Body of pancreas (tissue), 4 donors: ENCODE data around the gene TSHZ2. TPM values are rescaled to one million over a fixed set of nuclear protein-coding genes. Genes with fewer than 3 reads are reported as not detected.

Source experiments
- ATAC-seq: fragments of 150-250 bp; one replicate; pipeline ENCODE4 v1.9.1; 2016
- DNase-seq, 4 donors: peaks; one replicate each; pipeline ENCODE4 v3.0.0-alpha.2; 2019
- H3K27ac ChIP-seq, 4 donors: fragments of 200-600 bp; sonication (generic); 1 replicate in 3 of 4; 2 replicates in 1 of 4; pipeline versions ENCODE4 v1.5.1 to v1.6.1; 2016 to 2019; ENCODE audit warnings: mild to moderate bottlenecking in 1 of 4, mixed read lengths in 1 of 4, moderate library complexity in 1 of 4
- H3K27me3 ChIP-seq, 2 donors: fragments of 200-600 bp; sonication (generic); one replicate each; pipeline ENCODE4 v1.6.0; 2016; ENCODE audit warnings: mild to moderate bottlenecking in 1 of 2
- H3K36me3 ChIP-seq, 2 donors: fragments of 200-600 bp; sonication (generic); replicated peaks in 1 of 2; 2 replicates each; pipeline ENCODE4 v1.5.1; 2016; ENCODE audit warnings: low read depth in 2 of 2; ENCODE audit not compliant: insufficient read depth in 1 of 2
- H3K4me1 ChIP-seq: fragments of 200-600 bp; sonication (generic); one replicate; pipeline ENCODE4 v1.6.0; 2016
- H3K4me3 ChIP-seq, 2 donors: fragments of 200-600 bp; sonication (generic); 1 replicate in 1 of 2; 2 replicates in 1 of 2; pipeline ENCODE4 v1.5.1; 2016 to 2019
- H3K9me3 ChIP-seq, 3 donors: fragments of 200-600 bp; sonication (generic); 1 replicate in 2 of 3; 2 replicates in 1 of 3; pipeline ENCODE4 v1.5.1; 2016
- CTCF ChIP-seq, 7 experiments: fragments of 450-650 bp in 4 of 7; fragments of 200-600 bp in 3 of 7; sonication (generic) in 3 of 7; IDR thresholded peaks; one replicate each; pipeline ENCODE4 v1.5.1; 2016 to 2019; ENCODE audit warnings: antibody characterized with exemption in 7 of 7
- POLR2A ChIP-seq, 3 donors: fragments of 450-650 bp; IDR thresholded peaks; one replicate each; pipeline ENCODE4 v1.6.1; 2016; ENCODE audit warnings: antibody characterized with exemption in 3 of 3, mild to moderate bottlenecking in 2 of 3
- WGBS, 2 donors: methylation state at CpG; one replicate each; pipeline ENCODE4 v1.1.5; 2017; 5-methylcytosine and 5-hydroxymethylcytosine counted together
- intact Hi-C: fragments of 100-400 bp; cut with DNase I; formaldehyde crosslinking; loops from one replicate; pipeline ENCODE4 v1.15.1; 2023
- total RNA-seq, 2 donors: library from RNA; depleted of rRNA; stranded (reverse); fragments of >200 nt; gene quantifications; one replicate each; pipeline ENCODE4 v1.1.0, GENCODE V29; 2016

TSHZ2 gene
- total RNA-seq, 2 donors from 2014 or later = 6.0 to 9.6 TPM

- 59 to 68% methylated on average over 6 of the region's 6 CpGs for WGBS, 2 donors
- Histone ChIP-seq H3K27me3 (no peaks in the 10 kb centered on the region), H3K27ac (no peak overlapping the region), H3K9me3 (no peaks in the 10 kb centered on the region), H3K4me3 (no peak overlapping the region), H3K4me1 (no peaks in the 10 kb centered on the region), H3K36me3 (no peaks in the 10 kb centered on the region)
- intact Hi-C loops = no loop called here
- DNase-seq = no peak
- TF ChIP-seq POLR2A (IDR thresholded peaks at IDR 0.05) = no peak
- no peak for TF ChIP-seq CTCF (IDR thresholded peaks at IDR 0.05)
- ATAC-seq = no peak
These were observed 120.7 kb downstream of the TSHZ2 start for GRCh38 chr20:53092772-53093300.

DNA sequence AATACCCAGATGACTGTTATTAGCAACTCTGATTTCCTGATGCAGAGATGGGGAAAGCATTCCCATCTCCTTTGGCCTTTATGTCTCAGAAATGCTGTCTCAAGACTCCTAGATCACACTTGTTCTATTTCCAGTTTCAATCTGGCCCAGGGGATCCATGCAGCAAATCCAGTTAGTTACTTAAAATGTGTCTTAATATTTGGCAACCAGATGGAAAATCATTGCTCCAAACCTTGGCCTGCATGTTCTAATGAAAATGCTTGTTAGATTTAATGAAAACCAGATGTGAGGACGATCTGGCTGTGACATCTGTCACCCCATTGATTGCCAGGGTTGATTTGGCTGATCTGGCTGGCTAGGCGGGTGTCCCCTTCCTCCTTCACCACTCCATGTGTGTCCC, 125.2 kb downstream of the TSHZ2 start:
- TF ChIP-seq POLR2A (IDR thresholded peaks at IDR 0.05) (no peak), CTCF (IDR thresholded peaks at IDR 0.05) (no peak)
- ATAC-seq = peak; percentile 24
- Histone ChIP-seq H3K4me3 (no peak overlapping the region), H3K4me1 (peaks cover 7% of the 10 kb centered on the region), H3K36me3 (no peaks in the 10 kb centered on the region), H3K9me3 (no peaks in the 10 kb centered on the region), H3K27me3 (no peaks in the 10 kb centered on the region), H3K27ac (no peak overlapping the region)
- DNase-seq = no peak
- intact Hi-C loops = no loop called here
- 63 to 68% methylated on average over 2 of the region's 2 CpGs for WGBS, 2 donors

- TF ChIP-seq POLR2A (IDR thresholded peaks at IDR 0.05) = no peak
- no peak for TF ChIP-seq CTCF (IDR thresholded peaks at IDR 0.05)
- Histone ChIP-seq H3K4me1 (peaks cover 7% of the 10 kb centered on the region), H3K27me3 (no peaks in the 10 kb centered on the region), H3K4me3 (no peak overlapping the region), H3K36me3 (no peaks in the 10 kb centered on the region), H3K27ac (no peak overlapping the region), H3K9me3 (no peaks in the 10 kb centered on the region)
- intact Hi-C loops = no loop called here
- ATAC-seq (no peak), DNase-seq (no peak)
- 78 to 79% methylated on average over 4 of the region's 4 CpGs for WGBS, 2 donors
These were observed 125.6 kb downstream of the TSHZ2 start for GRCh38 chr20:53097791-53098190.

GRCh38 chr20:53098621-53099020, 126.5 kb downstream of the TSHZ2 start:
- no peak for DNase-seq
- Histone ChIP-seq H3K36me3 (no peaks in the 10 kb centered on the region), H3K4me1 (peaks cover 7% of the 10 kb centered on the region), H3K4me3 (no peak overlapping the region), H3K9me3 (no peaks in the 10 kb centered on the region), H3K27ac (no peak overlapping the region), H3K27me3 (no peaks in the 10 kb centered on the region)
- TF ChIP-seq CTCF (IDR thresholded peaks at IDR 0.05) (no peak), POLR2A (IDR thresholded peaks at IDR 0.05) (no peak)
- intact Hi-C loops = no loop called here
- 89 to 92% methylated on average over 1 of the region's 1 CpG for WGBS, 2 donors
- no peak for ATAC-seq

GRCh38 chr20:53099856-53100255, 127.7 kb downstream of the TSHZ2 start:
- no peaks in the 10 kb centered on the region for H3K36me3 ChIP-seq
- DNase-seq (no peak), ATAC-seq (no peak)
- H3K27ac ChIP-seq = no peak overlapping the region
- WGBS, 2 donors = 58 to 60% methylated on average over 2 of the region's 2 CpGs
- H3K9me3 ChIP-seq = no peaks in the 10 kb centered on the region
- no peak overlapping the region for H3K4me3 ChIP-seq
- peaks cover 7% of the 10 kb centered on the region for H3K4me1 ChIP-seq
- H3K27me3 ChIP-seq = no peaks in the 10 kb centered on the region
- intact Hi-C loops = no loop called here
- TF ChIP-seq POLR2A (IDR thresholded peaks at IDR 0.05) (no peak), CTCF (IDR thresholded peaks at IDR 0.05) (no peak)
